ENCODE results near the gene COMMD1.
A peak's percentile ranks its signal among the peaks of the same experiment; 100 is the strongest.

Gene COMMD1

GRCh38 chr2:61924895-61925663 lies 19.6 kb downstream of the COMMD1 start:
- WGBS = 83% methylated on average over 15 of the region's 15 CpGs
- no peaks in the 10 kb centered on the region for H3K27me3 ChIP-seq (ENCODE audit: insufficient read depth, low read length)
- H3K9ac ChIP-seq (ENCODE audit: low read depth, low read length) = no peak overlapping the region
- H3K27ac ChIP-seq (ENCODE audit: low read depth, low read length) = no peak overlapping the region; the same call in 1 of the 2 replicates
- H3K36me3 ChIP-seq (ENCODE audit: insufficient read depth, low read length) = no peaks in the 10 kb centered on the region
- no peaks in the 10 kb centered on the region for H3K9me3 ChIP-seq (ENCODE audit: insufficient read depth, low read depth, low read length)
- H3K4me1 ChIP-seq (ENCODE audit: insufficient read depth, low read length) = peaks cover 19% of the 10 kb centered on the region
- H3K4me3 ChIP-seq (ENCODE audit: low read length) = no peak overlapping the region

- no peaks in the 10 kb centered on the region for H3K27me3 ChIP-seq (ENCODE audit: insufficient read depth, low read length)
- H3K4me3 ChIP-seq (ENCODE audit: low read length) = no peak overlapping the region
- no peaks in the 10 kb centered on the region for H3K9me3 ChIP-seq (ENCODE audit: insufficient read depth, low read depth, low read length)
- no peak overlapping the region for H3K9ac ChIP-seq (ENCODE audit: low read depth, low read length)
- peak overlapping the region; percentile 64; the same call in 1 of the 2 replicates for H3K27ac ChIP-seq (ENCODE audit: low read depth, low read length)
- 93% methylated on average over 7 of the region's 8 CpGs for WGBS
- no peaks in the 10 kb centered on the region for H3K36me3 ChIP-seq (ENCODE audit: insufficient read depth, low read length)
- H3K4me1 ChIP-seq (ENCODE audit: insufficient read depth, low read length) = peaks cover 19% of the 10 kb centered on the region
Observed at GRCh38 chr2:61926531-61927477, 21.3 kb downstream of the COMMD1 start.

- H3K36me3 ChIP-seq (ENCODE audit: insufficient read depth, low read length) = no peaks in the 10 kb centered on the region
- H3K27ac ChIP-seq (ENCODE audit: low read depth, low read length) = peak overlapping the region; percentile 42; the same call in 1 of the 2 replicates
Observed at GRCh38 chr2:61928826-61929461, 23.5 kb downstream of the COMMD1 start.

GRCh38 chr2:61937098-61937497 lies 31.6 kb downstream of the COMMD1 start:
- 92% methylated on average over 3 of the region's 3 CpGs for WGBS
- H3K27me3 ChIP-seq (ENCODE audit: insufficient read depth, low read length) = no peaks in the 10 kb centered on the region
- H3K4me1 ChIP-seq (ENCODE audit: insufficient read depth, low read length) = no peaks in the 10 kb centered on the region
- no peaks in the 10 kb centered on the region for H3K9me3 ChIP-seq (ENCODE audit: insufficient read depth, low read depth, low read length)
- H3K4me3 ChIP-seq (ENCODE audit: low read length) = no peak overlapping the region
- no peak overlapping the region for H3K27ac ChIP-seq (ENCODE audit: low read depth, low read length)
- no peaks in the 10 kb centered on the region for H3K36me3 ChIP-seq (ENCODE audit: insufficient read depth, low read length)
- H3K9ac ChIP-seq (ENCODE audit: low read depth, low read length) = no peak overlapping the region

More at GRCh38 chr2:61928826-61929461, 23.5 kb downstream of the COMMD1 start:
- Histone ChIP-seq H3K4me3 (ENCODE audit: low read length) (no peak overlapping the region), H3K27me3 (ENCODE audit: insufficient read depth, low read length) (no peaks in the 10 kb centered on the region), H3K9me3 (ENCODE audit: insufficient read depth, low read depth, low read length) (no peaks in the 10 kb centered on the region), H3K9ac (ENCODE audit: low read depth, low read length) (no peak overlapping the region), H3K4me1 (ENCODE audit: insufficient read depth, low read length) (peaks cover 19% of the 10 kb centered on the region)
- 96% methylated on average over 5 of the region's 5 CpGs for WGBS

DNA sequence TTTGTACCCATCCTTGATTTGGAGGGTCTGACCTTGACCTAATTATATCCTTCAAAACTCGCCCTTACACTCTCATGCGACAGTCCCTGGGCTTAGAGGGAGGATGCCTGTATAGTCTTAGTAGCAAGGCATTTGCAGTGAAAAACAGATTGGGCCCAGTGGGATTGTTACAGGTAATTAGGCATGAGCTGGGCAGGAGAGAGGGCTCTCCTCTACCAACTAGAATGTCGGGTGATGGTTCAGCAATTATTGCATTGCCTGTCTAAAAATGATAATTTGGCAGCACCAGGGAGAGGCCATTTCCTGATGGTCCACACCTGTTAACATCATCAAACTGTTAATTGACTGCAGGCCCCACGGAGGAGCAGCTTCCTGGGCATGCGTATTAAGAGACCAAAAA lies 32.4 kb downstream of the COMMD1 start:
- H3K9ac ChIP-seq (ENCODE audit: low read depth, low read length) = no peak overlapping the region
- 92% methylated on average over 5 of the region's 5 CpGs for WGBS
- H3K4me3 ChIP-seq (ENCODE audit: low read length) = no peak overlapping the region
- no peaks in the 10 kb centered on the region for H3K4me1 ChIP-seq (ENCODE audit: insufficient read depth, low read length)
- H3K27me3 ChIP-seq (ENCODE audit: insufficient read depth, low read length) = no peaks in the 10 kb centered on the region
- no peaks in the 10 kb centered on the region for H3K36me3 ChIP-seq (ENCODE audit: insufficient read depth, low read length)
- H3K9me3 ChIP-seq (ENCODE audit: insufficient read depth, low read depth, low read length) = no peaks in the 10 kb centered on the region
- no peak overlapping the region for H3K27ac ChIP-seq (ENCODE audit: low read depth, low read length)

DNA sequence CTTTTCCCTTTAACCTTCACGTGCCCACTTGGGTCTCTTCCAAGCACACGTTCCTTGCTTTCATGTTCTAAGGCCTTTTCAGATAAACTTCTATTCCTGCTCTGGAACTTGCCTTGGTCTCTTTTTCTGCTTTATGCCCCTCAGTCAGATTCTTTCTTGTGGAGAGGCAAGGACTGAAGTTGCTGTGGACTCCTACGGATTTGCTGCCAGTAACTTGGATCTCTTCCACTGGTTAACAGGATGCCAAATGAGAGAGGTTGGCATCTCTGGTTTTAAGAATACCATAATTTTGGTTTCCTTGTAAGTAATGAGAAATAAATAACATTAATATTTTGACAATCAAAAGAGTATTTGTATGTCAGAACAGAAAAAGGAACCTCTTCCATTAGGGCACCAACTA lies 33.0 kb downstream of the COMMD1 start:
- no peaks in the 10 kb centered on the region for H3K27me3 ChIP-seq (ENCODE audit: insufficient read depth, low read length)
- 92% methylated on average over 3 of the region's 3 CpGs for WGBS
- H3K9ac ChIP-seq (ENCODE audit: low read depth, low read length) = no peak overlapping the region

DNA sequence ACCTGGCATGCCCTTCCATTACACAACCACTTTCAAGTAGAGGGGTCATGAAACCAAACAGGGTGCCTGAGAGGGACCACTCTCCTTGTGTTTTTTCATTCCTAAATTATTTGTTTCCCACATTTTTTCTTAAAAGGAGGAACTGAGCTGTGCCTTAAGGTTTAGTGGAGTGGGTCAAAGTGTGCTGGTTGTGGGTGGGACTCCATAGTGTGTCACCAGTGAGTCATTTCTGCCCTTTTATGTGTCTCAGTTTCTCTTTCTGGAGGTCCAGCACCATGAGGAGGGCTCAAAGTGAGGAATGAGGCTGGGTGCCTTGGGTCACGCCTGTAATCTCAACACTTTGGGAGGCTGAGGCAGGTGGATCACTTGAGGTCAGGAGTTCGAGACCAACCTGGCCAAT lies 37.8 kb downstream of the COMMD1 start:
- Histone ChIP-seq H3K4me1 (ENCODE audit: insufficient read depth, low read length) (peaks cover 17% of the 10 kb centered on the region), H3K27me3 (ENCODE audit: insufficient read depth, low read length) (no peaks in the 10 kb centered on the region), H3K9ac (ENCODE audit: low read depth, low read length) (no peak overlapping the region), H3K4me3 (ENCODE audit: low read length) (no peak overlapping the region), H3K36me3 (ENCODE audit: insufficient read depth, low read length) (no peaks in the 10 kb centered on the region), H3K27ac (ENCODE audit: low read depth, low read length) (no peak overlapping the region), H3K9me3 (ENCODE audit: insufficient read depth, low read depth, low read length) (no peaks in the 10 kb centered on the region)
- WGBS = 91% methylated on average over 2 of the region's 2 CpGs

More for the DNA sequence above, 33.0 kb downstream of the COMMD1 start:
- H3K36me3 ChIP-seq (ENCODE audit: insufficient read depth, low read length) = no peaks in the 10 kb centered on the region
- H3K4me1 ChIP-seq (ENCODE audit: insufficient read depth, low read length) = no peaks in the 10 kb centered on the region
- H3K27ac ChIP-seq (ENCODE audit: low read depth, low read length) = no peak overlapping the region
- H3K9me3 ChIP-seq (ENCODE audit: insufficient read depth, low read depth, low read length) = no peaks in the 10 kb centered on the region
- no peak overlapping the region for H3K4me3 ChIP-seq (ENCODE audit: low read length)

GRCh38 chr2:61946666-61947065 lies 41.2 kb downstream of the COMMD1 start:
- Histone ChIP-seq H3K36me3 (ENCODE audit: insufficient read depth, low read length) (no peaks in the 10 kb centered on the region), H3K27ac (ENCODE audit: low read depth, low read length) (no peak overlapping the region), H3K27me3 (ENCODE audit: insufficient read depth, low read length) (no peaks in the 10 kb centered on the region), H3K9me3 (ENCODE audit: insufficient read depth, low read depth, low read length) (no peaks in the 10 kb centered on the region), H3K4me1 (ENCODE audit: insufficient read depth, low read length) (peaks cover 19% of the 10 kb centered on the region), H3K9ac (ENCODE audit: low read depth, low read length) (no peak overlapping the region), H3K4me3 (ENCODE audit: low read length) (no peak overlapping the region)
- WGBS = 90% methylated on average over 2 of the region's 4 CpGs

- H3K9ac ChIP-seq (ENCODE audit: low read depth, low read length) = no peak overlapping the region
- 87% methylated on average over 5 of the region's 5 CpGs for WGBS
- peaks cover 19% of the 10 kb centered on the region for H3K4me1 ChIP-seq (ENCODE audit: insufficient read depth, low read length)
Observed at GRCh38 chr2:61948661-61949457, 43.4 kb downstream of the COMMD1 start.

DNA sequence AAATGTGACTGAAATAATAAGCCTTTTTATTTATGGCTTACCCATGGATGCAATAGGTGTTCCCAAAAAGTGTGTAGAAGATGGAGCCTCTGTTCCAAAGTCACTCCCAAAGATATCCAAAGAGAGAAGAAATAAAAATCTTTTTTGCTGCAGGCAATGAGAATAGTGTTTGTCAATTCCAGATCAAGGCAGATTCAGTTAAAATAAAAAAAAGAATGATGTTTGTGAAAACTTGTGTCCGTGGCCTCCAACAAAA lies 43.9 kb downstream of the COMMD1 start:
- no peak overlapping the region for H3K9ac ChIP-seq (ENCODE audit: low read depth, low read length)
- peaks cover 19% of the 10 kb centered on the region for H3K4me1 ChIP-seq (ENCODE audit: insufficient read depth, low read length)
- no peaks in the 10 kb centered on the region for H3K36me3 ChIP-seq (ENCODE audit: insufficient read depth, low read length)
- H3K9me3 ChIP-seq (ENCODE audit: insufficient read depth, low read depth, low read length) = peaks cover 4% of the 10 kb centered on the region; the same call in 1 of the 2 replicates
- H3K4me3 ChIP-seq (ENCODE audit: low read length) = no peak overlapping the region
- H3K27ac ChIP-seq (ENCODE audit: low read depth, low read length) = no peak overlapping the region
- 89% methylated on average over 1 of the region's 1 CpG for whole genome bisulfite sequencing
- no peaks in the 10 kb centered on the region for H3K27me3 ChIP-seq (ENCODE audit: insufficient read depth, low read length)

More at GRCh38 chr2:61948661-61949457, 43.4 kb downstream of the COMMD1 start:
- H3K9me3 ChIP-seq (ENCODE audit: insufficient read depth, low read depth, low read length) = peaks cover 4% of the 10 kb centered on the region; the same call in 1 of the 2 replicates
- H3K4me3 ChIP-seq (ENCODE audit: low read length) = no peak overlapping the region
- no peaks in the 10 kb centered on the region for H3K36me3 ChIP-seq (ENCODE audit: insufficient read depth, low read length)
- no peaks in the 10 kb centered on the region for H3K27me3 ChIP-seq (ENCODE audit: insufficient read depth, low read length)
- no peak overlapping the region for H3K27ac ChIP-seq (ENCODE audit: low read depth, low read length)
